DMS53 treated with DMSO at 0.1 percent for 48 hours (cell line): Measurements from ENCODE around the gene SMS.
A peak's percentile ranks its signal among the peaks of the same experiment; 100 is the strongest.

Experiments used
- DNase-seq: peaks from one replicate; lab custom pipeline; 2025; ENCODE audit not compliant: unreplicated experiment; lab: John Stamatoyannopoulos, UW

The SMS gene

GRCh38 chrX:21975812-21976211, 35.3 kb downstream of the SMS start:
- no peak for DNase-seq

DNA sequence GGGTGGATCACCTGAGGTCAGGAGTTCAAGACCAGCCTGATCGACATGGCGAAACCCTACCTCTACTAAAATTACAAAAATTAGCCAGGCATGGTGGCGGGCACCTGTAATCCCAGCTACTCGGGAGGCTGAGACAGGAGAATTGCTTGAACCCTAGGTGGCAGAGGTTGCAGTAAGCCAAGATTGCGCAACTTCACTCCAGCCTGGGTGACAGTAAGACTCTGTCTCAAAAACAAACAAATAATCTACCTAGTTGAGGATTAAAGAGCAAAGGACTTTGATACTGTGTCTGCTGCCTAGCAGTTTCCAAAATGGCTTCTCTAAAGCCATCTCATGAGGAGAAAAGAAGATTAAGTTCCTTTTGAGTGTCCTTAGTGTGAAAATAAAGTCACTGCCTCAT, 37.8 kb downstream of the SMS start:
- DNase-seq = no peak

GRCh38 chrX:21982311-21982710, 41.8 kb downstream of the SMS start:
- no peak for DNase-seq

GRCh38 chrX:21985332-21985777, 44.8 kb downstream of the SMS start:
- peak; percentile 48 for DNase-seq

GRCh38 chrX:21986596-21986995, 46.1 kb downstream of the SMS start:
- DNase-seq = no peak

- no peak for DNase-seq
Measured at GRCh38 chrX:21989384-21989783, 48.9 kb downstream of the SMS start.

DNA sequence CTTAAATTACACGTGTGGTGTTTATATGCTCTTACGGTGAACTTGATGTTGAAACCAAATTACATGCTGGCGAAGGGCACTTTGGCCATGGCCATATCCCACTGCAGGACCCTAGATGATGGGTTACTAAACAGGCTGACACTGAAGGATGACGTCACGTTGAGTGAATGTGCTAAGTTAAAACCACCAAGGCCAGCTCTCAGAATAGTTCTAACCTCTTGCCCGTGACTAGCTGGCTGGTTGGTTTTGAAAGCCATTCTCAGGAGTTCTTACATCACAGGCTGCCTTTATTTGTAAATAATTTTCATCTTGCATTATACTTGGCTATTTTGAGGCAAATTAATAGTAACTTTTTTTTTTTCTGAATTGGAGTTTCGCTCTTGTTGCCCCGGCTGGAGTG, 50.3 kb downstream of the SMS start:
- DNase-seq = no peak

- no peak for DNase-seq
Measured at GRCh38 chrX:21991504-21991903, 51.0 kb downstream of the SMS start.

GRCh38 chrX:21993265-21993664, 52.8 kb downstream of the SMS start:
- no peak for DNase-seq

DNA sequence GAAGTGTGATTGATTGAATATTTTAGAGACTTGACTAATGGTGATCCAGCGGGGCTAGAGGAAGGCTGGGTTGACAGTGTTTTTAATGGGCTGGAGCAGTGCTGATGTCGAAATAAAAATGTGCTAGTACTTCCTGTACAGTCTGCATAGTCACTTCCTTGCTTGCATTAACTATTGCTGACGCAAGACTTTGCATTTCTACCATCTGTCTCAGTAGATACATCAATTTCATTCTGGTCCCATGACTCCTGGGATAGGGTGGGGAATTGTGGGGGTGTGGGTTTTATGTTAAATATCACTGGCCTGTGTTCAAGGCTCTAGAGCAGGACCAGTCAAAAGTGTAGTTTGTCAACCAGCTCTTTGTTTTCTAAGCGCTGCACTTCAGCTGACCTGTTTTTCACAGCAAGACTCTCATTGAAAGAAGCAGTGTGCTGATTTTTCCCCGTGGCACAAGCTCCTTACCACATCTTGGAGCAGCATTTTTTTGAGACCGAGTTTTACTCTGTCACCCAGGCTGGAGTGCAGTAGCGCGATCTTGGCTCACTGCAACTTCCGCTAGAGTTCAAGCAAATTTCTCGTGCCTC, 56.5 kb downstream of the SMS start:
- DNase-seq = no peak

DNA sequence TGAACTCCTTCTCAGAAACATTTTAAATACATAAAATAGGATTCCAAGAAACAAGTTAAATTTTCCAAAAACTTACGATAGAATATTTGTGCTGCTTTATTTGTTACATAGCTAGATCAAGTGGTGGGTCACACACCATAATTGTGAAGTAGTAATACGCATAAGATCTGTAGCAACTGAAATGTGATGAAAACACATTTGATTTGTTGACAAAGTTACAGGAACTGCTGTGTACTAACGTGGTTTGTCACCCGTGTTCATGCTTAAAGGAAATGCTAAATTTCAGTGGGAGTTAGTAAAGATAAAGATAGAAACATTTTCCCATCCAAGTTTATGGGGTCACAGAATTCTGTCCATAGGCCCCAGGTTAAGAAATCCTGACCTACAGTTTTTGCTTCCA, 57.5 kb downstream of the SMS start:
- no peak for DNase-seq

- DNase-seq = no peak
Measured at GRCh38 chrX:22004866-22005265, 64.4 kb downstream of the SMS start.

DNA sequence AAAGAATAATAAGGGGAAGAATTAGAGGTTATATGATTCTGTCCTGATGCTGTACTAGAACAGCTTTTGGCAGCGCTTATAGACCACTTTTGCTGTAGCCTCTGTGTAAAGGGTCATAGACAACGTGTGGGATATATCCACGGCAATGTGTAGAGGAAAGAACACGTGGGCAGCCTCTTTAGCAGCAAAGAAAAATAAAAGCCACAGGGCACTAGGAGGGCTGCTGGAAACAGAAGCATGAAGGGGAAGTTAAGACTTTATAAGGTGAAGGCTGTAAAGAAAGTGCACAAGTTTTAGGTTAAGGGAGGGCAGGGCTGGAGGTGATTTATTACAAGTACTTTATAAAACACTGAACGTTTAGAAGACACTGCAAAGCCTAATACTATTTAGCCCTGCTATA, 71.5 kb downstream of the SMS start:
- DNase-seq = no peak

- peak; percentile 22 for DNase-seq
Measured at GRCh38 chrX:22012931-22013330, 72.4 kb downstream of the SMS start.

DNA sequence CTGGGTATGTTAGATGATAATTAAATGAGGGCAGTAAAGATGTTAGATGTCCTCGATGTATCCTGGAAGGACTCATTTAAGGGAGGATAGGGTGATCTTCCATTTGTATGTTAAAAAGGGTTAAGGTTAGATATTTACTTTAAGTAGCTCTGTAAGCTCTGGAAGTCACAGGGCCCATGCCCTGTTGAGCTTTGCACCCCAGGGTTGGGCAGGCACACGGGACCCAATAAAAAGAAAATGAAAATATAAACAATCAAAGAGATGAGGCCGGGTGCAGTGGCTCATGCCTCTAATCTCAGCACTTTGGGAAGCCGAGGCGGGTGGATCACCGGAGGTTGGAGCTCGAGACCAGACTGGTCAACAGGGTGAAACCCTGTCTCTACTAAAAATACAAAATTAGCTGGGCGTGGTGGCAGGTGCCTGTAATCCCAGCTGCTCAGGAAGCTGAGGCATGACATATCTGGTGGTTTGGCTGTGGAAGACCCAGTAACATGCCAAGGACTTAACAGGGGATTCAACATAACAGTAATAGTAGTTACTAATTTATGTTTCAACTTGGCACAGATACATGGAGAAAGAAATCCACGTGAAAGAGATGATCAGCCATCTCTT, 74.7 kb downstream of the SMS start:
- DNase-seq = no peak

- DNase-seq = no peak
Measured at GRCh38 chrX:22021751-22022324, 81.3 kb downstream of the SMS start.

GRCh38 chrX:22024577-22024976, 84.1 kb downstream of the SMS start:
- no peak for DNase-seq

DNA sequence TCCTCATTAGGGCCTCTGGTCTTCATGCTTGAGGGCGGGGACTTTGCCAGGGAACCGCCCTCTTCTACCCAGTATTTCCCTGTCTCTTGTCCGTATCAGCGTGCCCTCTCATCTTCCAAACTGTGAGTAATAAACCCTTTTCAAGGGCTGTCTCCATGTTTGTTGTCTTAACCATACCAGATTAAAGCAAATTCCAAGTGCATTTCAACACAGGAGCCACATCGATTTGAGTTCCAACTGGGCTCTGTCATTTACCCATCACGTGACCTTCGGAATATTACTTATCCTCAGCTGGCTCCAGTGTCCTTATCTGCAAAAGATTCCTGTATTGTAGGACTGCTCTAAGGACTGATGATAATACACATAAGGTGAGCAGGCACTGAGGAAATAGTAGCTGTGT, 85.2 kb downstream of the SMS start:
- no peak for DNase-seq

- no peak for DNase-seq
Measured at GRCh38 chrX:22026731-22027130, 86.2 kb downstream of the SMS start.

GRCh38 chrX:22032084-22032483, 91.6 kb downstream of the SMS start, which contains the start of gene PHEX:
Gene PHEX (plus strand): TSS chrX:22032325. CDS start chrX:22033006, 681 bp downstream.
- no peak for DNase-seq

DNA sequence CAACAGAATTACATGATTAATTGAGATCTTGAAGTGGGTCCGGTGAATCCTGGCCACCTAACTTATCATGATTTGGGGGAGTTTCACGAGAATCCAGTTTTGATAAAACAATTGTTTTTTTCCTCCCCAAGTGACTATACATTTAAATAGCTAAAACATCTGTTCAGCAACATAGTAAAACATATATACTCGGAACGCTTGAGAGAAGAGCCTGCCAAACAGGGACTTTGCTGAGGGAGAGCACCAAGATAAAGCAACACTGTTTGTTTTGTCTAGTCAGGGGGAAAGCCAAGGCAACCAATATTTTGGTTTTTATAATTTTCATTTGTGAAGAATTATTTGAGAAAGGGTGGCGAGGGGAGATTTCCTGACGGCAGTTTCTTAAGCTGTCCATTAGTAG, 92.0 kb downstream of the SMS start:
- no peak for DNase-seq

- DNase-seq = no peak
Measured at GRCh38 chrX:22033818-22034217, 93.3 kb downstream of the SMS start.

- no peak for DNase-seq
Measured at GRCh38 chrX:22035236-22035635, 94.7 kb downstream of the SMS start.
